Lower leg skin (tissue), 4 donors: ENCODE results near the gene FBXO47. TPM values are rescaled to one million over a fixed set of nuclear protein-coding genes. Genes with fewer than 3 reads are reported as not detected.

Experiments
- DNase-seq, 2 donors: peaks; one replicate each; pipeline ENCODE4 v3.0.0-alpha.2; 2019; ENCODE audit warnings: low spot score in 2 of 2
- H3K4me3 ChIP-seq: fragments of 200-600 bp; sonication (generic); 2 replicates; pipeline ENCODE4 v1.5.1; 2017; ENCODE audit warnings: mild to moderate bottlenecking, low read depth; ENCODE audit not compliant: poor library complexity, severe bottlenecking
- CTCF ChIP-seq, 3 donors: fragments of 450-650 bp; IDR thresholded peaks; one replicate each; pipeline ENCODE4 v1.5.1; 2016; ENCODE audit warnings: antibody characterized with exemption in 3 of 3, mild to moderate bottlenecking in 3 of 3, moderate library complexity in 2 of 3
- POLR2A ChIP-seq, 2 donors: fragments of 450-650 bp; IDR thresholded peaks; one replicate each; pipeline ENCODE4 v1.6.1; 2016 to 2017; ENCODE audit warnings: antibody characterized with exemption in 2 of 2, mild to moderate bottlenecking in 1 of 2, moderate library complexity in 1 of 2
- WGBS, 2 donors: methylation state at CpG; one replicate each; pipeline ENCODE4 v1.1.5; 2018; 5-methylcytosine and 5-hydroxymethylcytosine counted together
- intact Hi-C: fragments of 100-400 bp; cut with DNase I; formaldehyde crosslinking; loops from one replicate; pipeline ENCODE4 v1.15.0; 2023; ENCODE audit warnings: low total_unique reads
- total RNA-seq, 4 donors: library from RNA; depleted of rRNA; stranded (reverse); fragments of >200 nt; gene quantifications; one replicate each; pipeline ENCODE4 v1.1.0, GENCODE V29; 2016

Gene FBXO47
- total RNA-seq, 4 donors from 2014 or later, result not detected

- intact Hi-C loops, result no loop called here
- H3K4me3 ChIP-seq, result no peak overlapping the region
- 66 to 68% methylated on average over 4 of the region's 4 CpGs for WGBS, 2 donors
- DNase-seq, result peak in 1 of 2 donors; percentile 4
- TF ChIP-seq POLR2A (IDR thresholded peaks at IDR 0.05), result no peak
- TF ChIP-seq CTCF (IDR thresholded peaks at IDR 0.05), result no peak
Measured at GRCh38 chr17:39014044-39014794, 47.0 kb upstream of the FBXO47 start.

- H3K4me3 ChIP-seq, result no peak overlapping the region
- peak in 1 of 2 donors; percentile 34 for DNase-seq
- TF ChIP-seq CTCF (IDR thresholded peaks at IDR 0.05) (no peak), POLR2A (IDR thresholded peaks at IDR 0.05) (no peak)
- 86 to 89% methylated on average over 7 of the region's 7 CpGs for WGBS, 2 donors
- intact Hi-C loops, result no loop called here
Measured at GRCh38 chr17:39012725-39013124, 45.5 kb upstream of the FBXO47 start.

GRCh38 chr17:39011907-39012468 is 44.8 kb upstream of the FBXO47 start:
- WGBS, 2 donors, result 80 to 83% methylated on average over 14 of the region's 14 CpGs
- intact Hi-C loops, result no loop called here
- peak in 1 of 2 donors; percentile 65 for DNase-seq

GRCh38 chr17:39009581-39010001 is 42.4 kb upstream of the FBXO47 start:
- DNase-seq, result no peak
- intact Hi-C loops, result no loop called here
- no peak overlapping the region for H3K4me3 ChIP-seq
- 86% methylated on average over 3 of the region's 3 CpGs for WGBS, 2 donors
- TF ChIP-seq CTCF (IDR thresholded peaks at IDR 0.05), result no peak

More at GRCh38 chr17:39011907-39012468, 44.8 kb upstream of the FBXO47 start:
- TF ChIP-seq POLR2A (IDR thresholded peaks at IDR 0.05) (no peak), CTCF (IDR thresholded peaks at IDR 0.05) (no peak)
- no peak overlapping the region for H3K4me3 ChIP-seq

- no peak for DNase-seq
- WGBS, 2 donors, result 76 to 81% methylated on average over 2 of the region's 2 CpGs
- no peak for TF ChIP-seq CTCF (IDR thresholded peaks at IDR 0.05)
- no peak for TF ChIP-seq POLR2A (IDR thresholded peaks at IDR 0.05)
- no peak overlapping the region for H3K4me3 ChIP-seq
- intact Hi-C loops, result no loop called here
Measured at GRCh38 chr17:39008633-39009032, 41.4 kb upstream of the FBXO47 start.
